Renal cortical epithelial cell (primary cell): ENCODE measurements around the gene NDUFB2. TPM values are rescaled to one million over a fixed set of nuclear protein-coding genes. Genes with fewer than 3 reads are reported as not detected.
"Not testable (repeated sequence)": the region's sequence is repeated elsewhere in the genome, so short reads cannot be mapped to it uniquely, and the experiment has no call there.

Experiments
- DNase-seq: peaks from one replicate; pipeline ENCODE4 v3.0.0-alpha.2; 2011; ENCODE audit warnings: low read depth
- total RNA-seq: library from RNA; depleted of rRNA; stranded (reverse); fragments of >200 nt; gene quantifications from 2 replicates; pipeline ENCODE4 v1.2.3, GENCODE V29; 2014

NDUFB2 gene
- total RNA-seq, 1 donor from 2014 or later = 208 TPM

DNA sequence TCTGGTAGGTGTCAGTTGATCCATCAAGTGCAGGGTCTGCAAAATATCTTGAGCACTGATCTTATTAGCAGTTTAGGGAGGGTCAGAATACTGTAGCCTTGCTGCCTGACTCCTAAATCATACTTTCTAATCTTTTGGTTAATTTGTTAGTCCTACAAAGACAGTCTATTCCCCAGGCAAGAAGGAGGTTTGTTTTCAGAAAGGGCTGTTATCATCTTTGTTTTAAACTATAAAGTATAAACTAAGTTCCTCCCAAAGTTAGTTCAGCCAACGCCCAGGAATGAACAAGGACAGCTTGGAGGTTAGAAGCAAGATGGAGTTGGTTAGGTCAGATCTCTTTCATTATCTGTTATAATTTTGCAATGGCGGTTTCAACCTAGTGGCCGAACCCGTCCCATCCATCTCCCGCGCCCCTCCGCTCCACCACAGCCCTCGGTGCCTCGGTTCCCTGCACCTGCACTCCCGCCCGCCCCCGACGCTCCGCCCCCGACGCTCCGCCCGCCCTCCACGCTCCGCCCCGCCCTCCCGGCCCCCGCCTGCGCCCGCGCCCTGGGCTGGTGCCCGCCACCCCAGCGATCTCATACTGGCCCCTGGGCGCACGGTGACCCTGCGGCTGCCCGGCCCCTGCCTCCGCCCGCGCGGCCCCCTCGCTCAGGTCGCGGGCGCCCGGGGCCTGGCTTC, 24.0 kb upstream of the NDUFB2 start, which contains the start of gene ADCK2:
TSS of gene ADCK2 (plus strand) at position 564 of the 681 bp plus-strand sequence. CDS start 386 bp downstream, outside the sequence.
- no peak for DNase-seq

DNA sequence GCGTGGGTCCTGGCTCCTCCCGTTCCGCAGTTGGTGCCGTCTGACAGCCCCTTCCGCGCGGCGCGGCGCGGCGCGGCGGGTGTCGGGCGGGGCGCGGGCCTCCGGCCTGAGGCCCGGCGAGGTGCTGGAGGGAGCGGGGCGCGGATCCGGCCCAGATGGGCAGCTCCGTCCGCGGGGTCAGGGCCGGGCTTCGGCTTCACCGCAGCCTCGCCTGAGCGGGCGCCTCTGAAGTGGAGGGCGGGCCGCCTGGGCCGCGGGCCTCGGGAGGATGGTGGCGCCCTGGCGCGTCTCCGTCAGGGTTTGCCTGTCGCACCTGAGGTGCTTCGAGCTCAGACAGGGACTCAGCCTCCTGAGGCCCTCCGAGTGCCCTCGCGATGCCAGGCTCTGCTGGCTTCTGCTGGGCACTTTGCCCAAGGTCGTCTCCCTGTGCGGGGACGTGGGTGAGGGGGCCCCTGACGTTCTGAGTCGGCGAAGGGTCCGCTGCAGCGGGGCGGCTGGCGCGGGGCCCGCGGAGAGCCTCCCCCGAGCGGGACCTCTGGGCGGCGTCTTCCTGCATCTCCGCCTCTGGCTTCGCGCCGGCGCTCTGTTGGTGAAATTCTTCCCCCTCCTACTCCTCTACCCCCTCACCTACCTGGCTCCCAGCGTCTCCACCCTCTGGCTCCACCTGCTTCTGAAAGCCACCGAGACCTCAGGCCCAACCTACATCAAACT, 23.3 kb upstream of the NDUFB2 start:
- DNase-seq = no peak

DNA sequence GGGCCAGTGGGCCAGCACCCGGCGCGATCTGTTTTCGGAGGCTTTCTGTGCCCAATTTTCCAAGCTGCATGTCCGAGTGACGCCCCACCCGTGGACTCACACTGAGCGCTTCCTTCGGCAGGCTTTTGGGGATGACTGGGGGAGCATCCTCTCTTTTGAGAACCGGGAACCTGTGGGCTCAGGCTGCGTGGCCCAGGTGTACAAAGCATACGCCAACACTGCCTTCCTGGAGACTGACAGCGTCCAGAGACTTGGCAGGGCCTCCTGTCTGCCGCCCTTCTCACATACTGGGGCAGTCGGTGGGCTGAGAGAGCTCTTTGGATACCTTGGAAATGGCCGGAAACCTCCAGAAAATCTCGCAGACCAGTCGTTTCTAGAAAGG, 22.7 kb upstream of the NDUFB2 start:
- no peak for DNase-seq

DNA sequence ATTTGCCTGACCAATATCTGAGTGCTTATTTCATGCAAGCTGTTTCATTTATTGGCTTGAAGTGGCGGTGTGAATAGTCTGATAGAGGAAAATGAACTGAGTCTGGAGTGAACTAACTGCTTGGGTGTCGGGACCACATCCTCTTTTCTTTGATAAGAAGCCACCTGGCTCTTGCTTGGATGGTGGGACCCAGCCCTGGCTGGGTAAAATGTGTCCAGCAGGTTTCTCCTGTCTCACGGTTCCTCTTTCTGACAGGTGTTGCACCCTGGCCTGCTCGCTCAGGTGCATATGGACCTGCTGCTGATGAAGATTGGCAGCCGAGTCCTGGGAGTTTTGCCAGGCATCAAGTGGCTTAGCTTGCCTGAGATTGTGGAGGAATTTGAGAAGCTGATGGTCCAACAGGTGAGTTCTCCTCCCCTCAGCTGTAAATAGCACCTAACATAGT, 22.1 kb upstream of the NDUFB2 start:
- no peak for DNase-seq

DNA sequence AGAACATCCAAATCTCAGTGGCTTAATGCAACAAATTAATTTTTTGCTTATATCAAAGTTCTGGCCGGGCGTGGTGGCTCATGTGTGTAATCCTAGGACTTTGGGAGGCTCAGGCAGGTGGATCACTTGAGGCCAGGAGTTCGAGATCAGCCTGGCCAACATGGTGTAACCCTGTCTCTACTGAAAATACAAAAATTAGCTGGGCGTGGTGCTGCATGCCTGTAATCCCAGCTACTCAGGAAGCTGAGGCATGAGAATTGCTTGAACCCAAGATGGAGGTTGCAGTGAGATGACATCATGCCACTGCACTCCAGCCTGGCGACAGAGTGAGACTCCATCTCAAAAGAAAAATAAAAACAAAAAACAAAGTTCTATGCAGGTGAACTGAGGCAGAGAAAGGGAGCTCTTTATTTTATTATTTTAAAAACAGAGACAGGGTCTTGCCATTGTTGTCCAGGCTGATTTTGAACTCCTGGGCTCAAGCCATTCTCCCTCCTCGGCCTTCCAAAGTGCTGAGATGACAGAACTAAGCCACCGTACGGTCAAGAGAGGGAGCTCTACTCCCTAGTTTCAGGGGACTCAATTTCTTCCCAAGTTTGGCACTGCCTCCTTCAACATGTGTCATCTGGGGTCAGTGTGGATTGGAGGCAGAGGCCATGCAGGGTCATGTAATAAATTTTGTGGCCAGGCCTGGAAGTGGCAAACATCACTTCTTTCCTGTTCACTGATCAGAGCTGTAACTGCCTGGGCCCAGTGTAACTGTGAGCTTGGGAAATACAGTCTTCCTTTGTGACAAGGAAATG, 21.4 kb upstream of the NDUFB2 start:
- peak; percentile 86 for DNase-seq

DNA sequence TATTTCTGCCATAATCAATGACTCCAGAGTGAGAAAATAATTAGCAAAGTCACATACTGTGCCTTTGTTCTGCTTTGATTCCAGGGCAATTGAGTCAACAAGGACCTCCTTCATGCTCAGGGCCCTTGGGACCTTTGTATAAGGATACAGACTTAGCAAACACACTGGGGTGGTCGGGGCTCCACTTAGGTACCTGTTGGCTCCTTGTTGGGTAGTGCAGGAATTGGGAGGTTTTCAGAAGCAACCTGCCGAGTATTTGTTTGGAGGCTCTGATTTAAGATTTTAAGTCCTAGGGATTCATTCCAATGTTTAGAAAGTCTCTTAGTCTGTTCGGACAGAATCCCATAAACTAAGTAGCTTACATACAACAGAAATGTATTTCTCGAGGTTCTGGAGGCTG, 20.8 kb upstream of the NDUFB2 start:
- DNase-seq = no peak

DNA sequence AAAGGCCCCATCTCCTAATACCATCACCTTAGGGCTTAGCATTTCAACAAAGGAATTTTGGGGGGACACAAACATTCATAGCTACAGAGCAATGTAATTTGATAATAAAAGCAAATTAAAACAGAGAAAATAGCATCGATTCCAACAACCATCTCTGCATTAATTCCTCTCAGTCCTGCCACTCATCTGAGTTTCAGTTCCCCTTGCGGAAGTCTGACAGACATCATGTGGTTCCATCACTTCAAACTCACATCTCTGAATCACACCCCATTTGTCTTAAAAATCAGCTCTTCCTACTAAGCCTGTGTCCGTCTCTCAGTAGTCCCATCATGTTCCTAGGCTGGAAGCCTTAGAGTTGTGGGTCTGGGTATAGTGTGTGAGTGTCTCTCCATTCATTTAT, 20.2 kb upstream of the NDUFB2 start:
- no peak for DNase-seq

DNA sequence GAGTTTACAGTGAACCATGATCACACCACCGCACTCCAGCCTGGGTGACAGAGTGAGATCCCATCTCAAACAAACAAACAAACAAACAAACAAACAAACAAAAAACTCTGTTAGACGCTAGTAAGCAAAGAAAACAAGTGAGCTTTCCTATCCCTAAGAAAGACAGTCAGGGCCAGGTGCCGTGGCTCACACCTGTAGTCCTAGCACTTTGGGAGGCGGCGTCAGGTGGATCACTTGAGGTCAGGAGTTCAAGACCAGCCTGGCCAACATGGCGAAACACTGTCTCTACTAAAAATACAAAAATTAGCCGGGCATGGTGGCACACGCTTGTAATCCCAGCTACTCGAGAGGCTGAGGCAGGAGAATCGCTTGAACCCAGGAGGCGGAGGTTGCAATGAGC, 19.6 kb upstream of the NDUFB2 start:
- DNase-seq = not testable (repeated sequence)

DNA sequence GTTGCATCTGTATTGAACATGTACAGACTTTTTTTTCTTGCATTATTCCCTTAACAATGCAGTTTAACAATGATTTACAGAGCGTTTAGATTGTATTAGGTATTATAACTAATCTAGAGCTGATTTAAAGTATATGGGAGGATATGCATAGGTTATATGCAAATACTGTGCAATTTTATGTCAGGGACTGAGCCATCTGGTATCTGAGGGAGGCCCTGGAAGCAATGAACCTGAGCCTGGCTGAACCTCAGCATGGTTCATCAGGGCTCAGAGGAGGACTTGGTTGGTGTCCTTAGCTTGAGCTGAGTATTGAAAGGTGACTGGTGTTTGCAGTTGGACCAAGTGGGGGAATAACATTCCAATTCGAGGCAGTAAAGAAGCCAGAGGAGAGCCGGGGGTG, 19.0 kb upstream of the NDUFB2 start:
- DNase-seq = no peak

DNA sequence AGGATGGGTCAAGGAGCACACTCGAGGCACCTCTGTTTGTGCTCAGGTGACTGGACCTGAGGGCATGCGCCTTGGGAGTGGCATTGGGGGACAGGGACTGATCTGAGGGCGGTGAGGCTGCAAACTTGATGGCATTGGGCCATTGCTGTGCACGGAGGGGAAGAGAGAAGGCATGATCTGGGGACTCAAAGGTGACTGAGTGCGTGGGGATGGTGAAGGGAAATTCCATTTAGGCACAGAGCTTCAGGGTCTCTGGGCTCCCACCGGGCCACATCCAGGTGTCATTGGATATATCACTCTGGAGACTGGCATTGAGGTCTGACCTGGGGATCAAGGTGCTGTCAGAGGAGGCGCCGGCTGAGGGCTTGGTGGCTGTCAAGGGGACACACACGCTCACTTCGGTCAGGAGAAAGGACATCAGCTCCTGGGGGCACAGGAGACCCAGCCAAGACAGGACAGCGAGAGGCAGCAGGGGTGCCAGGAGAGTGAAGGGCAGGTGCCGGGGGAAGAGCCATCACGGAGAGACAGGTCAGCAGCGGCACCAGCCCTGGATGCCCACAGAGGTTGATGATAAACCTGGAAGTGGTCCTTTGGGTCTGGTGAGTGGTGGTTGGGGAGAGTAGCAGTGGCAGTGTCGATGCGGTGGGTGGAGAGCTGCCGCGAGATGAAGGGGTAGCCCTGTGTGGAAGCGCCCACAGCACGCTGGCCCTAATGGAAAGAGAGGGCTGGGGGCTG, 18.3 kb upstream of the NDUFB2 start:
- DNase-seq = no peak

DNA sequence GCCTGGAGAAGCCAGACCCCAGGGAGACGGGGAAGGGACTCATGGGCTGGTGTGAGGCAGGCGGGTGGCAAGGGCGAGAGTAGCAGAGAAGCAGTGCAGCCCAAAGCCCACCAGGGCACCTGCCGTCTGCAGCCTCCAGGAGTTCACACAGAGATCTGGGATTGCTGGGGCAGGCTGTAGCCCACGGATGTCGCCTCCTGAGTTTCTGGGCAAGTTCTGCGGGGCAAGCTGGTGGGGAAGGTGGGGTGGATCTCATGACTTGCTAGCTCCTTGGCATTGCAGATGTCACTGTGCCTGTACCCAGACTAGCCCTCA, 17.7 kb upstream of the NDUFB2 start:
- DNase-seq = no peak

DNA sequence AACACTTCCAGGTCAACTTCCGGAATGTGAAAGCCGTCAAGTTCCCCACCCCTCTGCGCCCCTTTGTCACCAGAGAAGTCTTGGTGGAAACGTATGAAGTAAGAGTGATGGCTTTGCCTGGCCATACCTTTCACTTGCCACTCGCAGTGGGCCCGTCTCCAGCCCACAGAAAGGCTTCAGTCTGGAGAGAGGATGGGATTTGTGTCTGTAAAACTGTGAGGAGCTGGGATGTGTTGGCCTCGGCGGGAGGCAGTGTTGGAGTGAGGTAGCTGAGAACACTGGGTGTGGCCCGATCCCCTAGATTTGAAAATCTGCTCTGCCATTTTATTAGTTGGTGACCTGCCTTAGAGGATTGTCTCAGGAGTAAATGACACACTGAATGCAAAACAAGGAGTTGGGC, 17.3 kb upstream of the NDUFB2 start:
- no peak for DNase-seq

DNA sequence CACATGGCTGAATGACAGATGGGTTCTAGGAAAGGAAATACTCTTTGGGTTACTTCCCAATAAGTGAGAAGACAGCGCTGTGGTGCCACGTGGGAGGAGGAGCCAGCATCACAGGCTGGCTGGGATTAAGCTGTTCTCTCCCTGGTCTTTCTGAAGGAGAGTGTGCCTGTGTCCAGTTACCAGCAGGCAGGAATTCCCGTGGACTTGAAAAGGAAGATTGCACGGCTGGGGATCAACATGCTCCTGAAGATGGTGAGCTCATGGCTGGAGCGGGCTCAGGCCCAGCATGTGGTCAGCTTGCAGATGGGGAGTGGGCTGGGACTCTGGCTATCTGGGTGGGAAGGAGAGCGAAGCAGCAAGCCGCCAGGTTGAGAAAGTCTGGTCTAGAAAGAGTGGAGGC, 15.6 kb upstream of the NDUFB2 start:
- DNase-seq = no peak

DNA sequence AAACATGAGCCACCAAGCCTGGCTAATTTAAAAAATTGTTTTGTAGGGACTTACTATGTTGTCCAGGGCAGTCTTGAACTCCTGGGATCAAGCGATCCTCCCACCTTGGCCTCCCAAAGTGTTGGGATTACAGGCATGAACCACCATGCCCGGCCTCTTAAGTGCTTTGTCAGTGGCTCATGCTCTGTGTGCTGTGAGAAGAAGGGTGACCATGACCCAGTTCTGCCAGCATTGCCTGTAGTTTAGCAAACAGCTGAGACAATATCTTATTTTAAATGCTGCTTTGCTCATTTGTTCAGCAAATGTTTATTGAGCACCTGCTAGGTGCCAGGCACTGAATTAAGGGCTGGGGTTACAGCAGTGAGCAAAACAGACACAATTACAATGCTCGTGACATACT, 14.7 kb upstream of the NDUFB2 start:
- DNase-seq = no peak

DNA sequence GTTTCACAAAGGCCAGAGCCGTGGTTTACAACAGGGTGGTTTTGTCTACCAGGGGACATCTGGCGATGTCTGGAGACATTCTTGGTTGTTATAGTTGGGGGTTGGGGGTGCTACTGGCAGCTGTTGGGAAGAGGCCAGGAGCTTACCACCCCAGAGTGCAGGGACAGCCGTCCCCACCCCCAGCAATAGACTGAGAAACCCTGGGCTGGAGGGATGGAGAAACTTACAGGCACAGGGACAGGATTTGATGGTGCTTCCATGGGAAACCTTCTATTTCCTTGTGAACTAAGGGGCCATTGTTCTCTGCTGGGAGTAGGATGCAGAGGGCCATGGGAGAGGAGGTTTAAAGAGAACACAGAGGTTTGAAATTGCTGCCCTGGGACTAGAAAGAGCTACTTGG, 12.9 kb upstream of the NDUFB2 start:
- no peak for DNase-seq

DNA sequence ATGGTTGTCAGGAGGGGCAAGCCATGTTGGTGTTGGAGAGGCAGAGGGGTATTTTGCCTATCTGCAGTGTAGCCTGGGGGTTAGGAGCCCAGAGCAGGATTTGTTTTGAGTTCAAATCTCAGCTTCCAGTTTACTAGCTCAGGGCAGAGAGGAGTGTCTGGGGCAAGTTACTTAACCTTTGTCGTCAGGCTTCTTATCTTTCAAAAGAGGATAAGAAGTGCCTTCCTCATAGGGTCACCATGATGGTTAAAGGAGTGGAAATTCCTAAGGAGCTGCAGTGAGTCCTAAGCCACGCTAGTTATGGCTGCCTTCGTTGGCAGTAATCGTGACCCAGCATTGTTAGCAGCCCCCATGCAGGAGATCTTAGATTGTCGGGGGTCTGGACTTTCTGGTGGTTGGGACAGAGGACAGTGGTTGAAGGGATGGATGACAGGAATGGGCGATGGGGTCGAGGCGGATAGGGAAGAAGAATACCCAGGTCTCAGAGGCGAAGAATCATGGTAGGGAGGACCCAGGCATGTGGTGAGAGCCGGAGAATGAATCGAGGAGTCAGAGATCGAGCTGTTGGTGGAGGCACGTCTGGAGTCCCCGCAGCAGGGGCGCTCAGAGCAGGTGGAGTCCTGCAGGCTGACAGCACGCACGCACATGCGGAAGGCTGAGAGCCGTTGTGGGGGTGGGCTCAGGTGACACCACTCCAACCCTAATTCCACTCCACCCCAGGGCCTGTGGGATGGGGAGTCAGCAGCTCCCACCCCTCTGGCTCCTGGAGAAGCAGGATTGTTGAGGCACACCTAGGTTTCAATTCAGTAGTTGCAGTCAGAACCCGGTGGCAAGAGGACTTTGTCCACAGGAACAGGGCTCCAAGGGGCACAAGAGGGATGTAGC, 12.2 kb upstream of the NDUFB2 start:
- DNase-seq = no peak

DNA sequence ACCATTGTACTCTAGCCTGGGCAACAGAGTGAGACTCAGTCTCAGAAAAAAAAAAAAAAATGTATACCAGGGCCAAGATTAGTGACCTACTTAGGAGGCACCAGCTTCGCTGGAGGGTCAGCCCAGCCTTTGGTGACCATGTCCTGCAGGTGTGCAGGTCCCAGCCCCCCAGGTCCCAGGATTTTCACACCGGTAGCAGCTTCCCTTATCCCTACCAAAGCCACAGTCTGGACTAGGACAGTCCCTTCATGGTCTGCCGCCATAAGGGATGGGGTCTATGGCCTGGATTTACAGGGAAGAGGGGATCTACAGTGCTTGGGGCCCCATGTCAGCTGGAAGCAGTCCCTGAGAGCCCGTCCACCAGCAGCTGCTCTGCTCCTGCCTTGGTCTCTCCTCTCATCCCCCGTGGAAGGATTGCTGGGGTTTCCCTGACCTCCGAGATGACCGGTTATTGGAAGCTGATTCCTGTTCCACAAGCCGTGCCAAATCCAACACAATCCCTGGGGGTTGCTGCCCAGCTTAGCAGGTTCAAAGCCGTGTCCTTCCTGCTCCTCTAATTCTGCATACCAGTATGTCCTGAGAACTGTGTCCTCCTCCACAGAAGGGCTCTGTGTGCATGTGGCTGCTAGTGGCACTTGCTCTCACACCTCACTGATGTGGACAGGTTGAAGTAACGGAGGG, 11.0 kb upstream of the NDUFB2 start:
- DNase-seq = no peak

DNA sequence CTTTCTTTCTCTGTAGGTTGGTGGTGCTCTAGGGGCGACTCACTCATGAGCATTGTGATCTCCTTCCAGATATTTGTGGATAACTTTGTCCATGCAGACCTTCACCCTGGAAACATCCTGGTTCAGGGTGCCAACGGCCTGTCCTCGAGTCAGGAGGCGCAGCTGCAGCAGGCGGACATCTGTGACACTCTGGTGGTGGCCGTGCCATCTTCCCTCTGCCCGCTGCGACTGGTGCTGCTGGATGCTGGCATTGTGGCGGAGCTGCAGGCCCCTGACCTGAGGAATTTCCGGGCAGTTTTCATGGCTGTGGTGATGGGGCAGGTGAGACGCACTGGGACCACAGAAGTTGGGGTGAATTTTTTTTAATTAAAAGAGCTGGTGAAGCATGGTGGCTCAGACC, 9.6 kb upstream of the NDUFB2 start:
- no peak for DNase-seq

DNA sequence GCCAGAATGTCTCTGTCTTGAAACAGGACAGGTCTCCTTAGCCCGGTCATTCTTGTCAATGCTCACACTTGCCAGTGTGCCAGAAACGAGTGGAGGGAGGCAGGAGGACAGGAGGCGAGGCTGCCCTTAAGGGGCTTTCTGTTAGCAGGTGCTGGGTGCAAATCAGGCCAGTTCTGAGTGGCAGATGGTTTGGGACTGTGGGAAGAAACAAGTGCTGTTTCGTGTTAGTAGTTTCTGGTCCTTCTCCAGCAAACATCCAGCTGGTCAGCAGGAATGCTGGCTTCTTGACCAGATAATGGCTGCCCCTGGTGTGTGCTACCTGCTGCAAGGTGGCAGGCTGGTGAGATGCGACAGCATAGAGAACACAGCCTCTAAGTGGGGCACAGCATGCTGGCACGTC, 8.2 kb upstream of the NDUFB2 start:
- DNase-seq = no peak
